Measurements from ENCODE around the gene TGFB1. TPM values are rescaled to one million over a fixed set of nuclear protein-coding genes. Genes with fewer than 3 reads are reported as not detected.

TGFB1 gene
- total RNA-seq, 1 experiment from 2014 or later, result 102 TPM

DNA sequence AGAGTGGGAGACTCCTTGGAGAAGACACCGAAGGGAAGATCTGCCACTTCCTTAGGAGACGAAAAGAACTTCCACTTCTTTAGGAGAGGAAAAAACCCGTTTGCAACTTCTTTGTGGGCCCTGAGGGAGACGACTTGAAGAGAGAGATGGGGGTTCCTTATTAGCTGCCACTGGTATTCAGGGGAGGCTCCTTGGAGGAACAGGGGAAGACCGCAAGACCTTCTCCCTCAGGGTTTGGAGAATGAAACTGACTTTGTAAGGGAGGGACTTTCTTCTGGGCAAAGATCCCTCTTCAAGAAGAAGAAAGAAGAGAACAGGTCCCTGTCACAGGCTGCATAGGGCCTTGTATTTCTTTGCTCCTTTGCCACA is 44.3 kb upstream of the TGFB1 start:
- Histone ChIP-seq H3K27me3 (replicated peaks; ENCODE audit: insufficient read depth, low read depth, low read length, poor library complexity) (no peaks in the 10 kb centered on the region), H3K9me3 (ENCODE audit: low read depth, low read length, poor library complexity, severe bottlenecking) (no peaks in the 10 kb centered on the region), H3K27ac (ENCODE audit: low read depth, low read length, poor library complexity, severe bottlenecking) (peak overlapping the region; percentile 97), H3K4me3 (ENCODE audit: low read depth, low read length, poor library complexity, severe bottlenecking) (peak overlapping the region; percentile 86), H3K36me3 (ENCODE audit: insufficient read depth, low read length, poor library complexity, severe bottlenecking) (no peaks in the 10 kb centered on the region), H3K4me1 (ENCODE audit: insufficient read depth, low read length, poor library complexity, severe bottlenecking) (peaks cover 10% of the 10 kb centered on the region)
- intact Hi-C loops (cut with micrococcal nuclease; ENCODE audit: unreplicated experiment), result loop anchor here (10.0 kb wide), 1 partner anchor 347 kb away; no protein-coding TSS in a partner anchor
- CTCF ChIA-PET, result no interaction called here
- TF ChIP-seq CTCF (conservative IDR thresholded peaks at IDR 0.05; ENCODE audit: low read depth, low read length), result no peak
- TF ChIP-seq EZH2 (IDR thresholded peaks at IDR 0.05; ENCODE audit: borderline replicate concordance, low read depth, low read length, poor library complexity, severe bottlenecking), result no peak
- DNase-seq (ENCODE audit: low spot score), result no peak
- POLR2A ChIA-PET (ENCODE audit: low non-redundant PET), result no interaction called here
- BruUV-seq (replicated peaks), result no TSS peak

- POLR2A ChIA-PET (ENCODE audit: low non-redundant PET), result no interaction called here
- Histone ChIP-seq H3K9me3 (ENCODE audit: low read depth, low read length, poor library complexity, severe bottlenecking) (no peaks in the 10 kb centered on the region), H3K36me3 (ENCODE audit: insufficient read depth, low read length, poor library complexity, severe bottlenecking) (no peaks in the 10 kb centered on the region), H3K27me3 (replicated peaks; ENCODE audit: insufficient read depth, low read depth, low read length, poor library complexity) (no peaks in the 10 kb centered on the region), H3K4me1 (ENCODE audit: insufficient read depth, low read length, poor library complexity, severe bottlenecking) (peaks cover 10% of the 10 kb centered on the region), H3K4me3 (ENCODE audit: low read depth, low read length, poor library complexity, severe bottlenecking) (peak within 1 kb of the TSS; percentile 86), H3K27ac (ENCODE audit: low read depth, low read length, poor library complexity, severe bottlenecking) (peak within 1 kb of the TSS; percentile 97)
- peak; percentile 100 for DNase-seq (ENCODE audit: low spot score)
- intact Hi-C loops (cut with micrococcal nuclease; ENCODE audit: unreplicated experiment), result loop anchor here (10.0 kb wide), 1 partner anchor 347 kb away; no protein-coding TSS in a partner anchor
- TF ChIP-seq CTCF (conservative IDR thresholded peaks at IDR 0.05; ENCODE audit: low read depth, low read length), result no peak
- no peak for TF ChIP-seq EZH2 (IDR thresholded peaks at IDR 0.05; ENCODE audit: borderline replicate concordance, low read depth, low read length, poor library complexity, severe bottlenecking)
- CTCF ChIA-PET, result no interaction called here
- BruUV-seq (replicated peaks), result TSS peak; percentile 74
Measured at GRCh38 chr19:41397086-41398049, 43.6 kb upstream of the TGFB1 start, which contains the start of the genes BCKDHA and EXOSC5. Gene BCKDHA, plus strand, starts transcription at chr19:41397818. Its CDS starts 10 bp downstream, at chr19:41397828. Gene EXOSC5, minus strand, starts transcription at chr19:41397359. Its CDS starts 31 bp downstream, at chr19:41397328.

GRCh38 chr19:41395355-41395754 is 41.6 kb upstream of the TGFB1 start:
- DNase-seq (ENCODE audit: low spot score), result no peak
- no TSS peak for BruUV-seq (replicated peaks)
- H3K9me3 ChIP-seq (ENCODE audit: low read depth, low read length, poor library complexity, severe bottlenecking), result no peaks in the 10 kb centered on the region
- H3K36me3 ChIP-seq (ENCODE audit: insufficient read depth, low read length, poor library complexity, severe bottlenecking), result peaks cover 8% of the 10 kb centered on the region
- TF ChIP-seq EZH2 (IDR thresholded peaks at IDR 0.05; ENCODE audit: borderline replicate concordance, low read depth, low read length, poor library complexity, severe bottlenecking) (no peak), CTCF (conservative IDR thresholded peaks at IDR 0.05; ENCODE audit: low read depth, low read length) (no peak)
- H3K27ac ChIP-seq (ENCODE audit: low read depth, low read length, poor library complexity, severe bottlenecking), result no peak overlapping the region
- ChIA-PET POLR2A (ENCODE audit: low non-redundant PET) (no interaction called here), CTCF (no interaction called here)
- no peak overlapping the region for H3K4me3 ChIP-seq (ENCODE audit: low read depth, low read length, poor library complexity, severe bottlenecking)
- intact Hi-C loops (cut with micrococcal nuclease; ENCODE audit: unreplicated experiment), result loop anchor here (10.0 kb wide), 1 partner anchor 349 kb away; no protein-coding TSS in a partner anchor
- H3K27me3 ChIP-seq (replicated peaks; ENCODE audit: insufficient read depth, low read depth, low read length, poor library complexity), result no peaks in the 10 kb centered on the region
- H3K4me1 ChIP-seq (ENCODE audit: insufficient read depth, low read length, poor library complexity, severe bottlenecking), result peaks cover 10% of the 10 kb centered on the region
